ENCODE measurements around the gene BTBD9.

BTBD9 gene

DNA sequence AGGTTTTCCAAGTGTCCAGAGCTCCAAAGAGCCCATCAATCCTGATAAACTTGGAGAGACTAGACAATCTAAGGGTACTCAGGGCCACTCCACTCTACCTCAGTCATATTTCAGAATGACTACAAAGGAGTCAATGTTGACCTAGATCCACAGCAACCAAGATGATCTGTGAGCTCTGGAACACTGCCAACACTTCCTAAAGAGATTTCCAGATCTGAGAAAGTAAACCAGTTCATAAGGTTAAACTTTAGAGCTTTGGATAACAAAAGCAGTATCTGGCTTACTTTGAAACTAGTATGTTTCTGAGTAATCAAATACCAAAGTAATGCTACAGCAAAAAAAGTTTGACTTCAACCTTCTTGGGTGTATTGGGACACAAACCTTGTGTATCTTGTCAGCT lies 122.7 kb downstream of the BTBD9 start:
- TF ChIP-seq, protein P1, sequence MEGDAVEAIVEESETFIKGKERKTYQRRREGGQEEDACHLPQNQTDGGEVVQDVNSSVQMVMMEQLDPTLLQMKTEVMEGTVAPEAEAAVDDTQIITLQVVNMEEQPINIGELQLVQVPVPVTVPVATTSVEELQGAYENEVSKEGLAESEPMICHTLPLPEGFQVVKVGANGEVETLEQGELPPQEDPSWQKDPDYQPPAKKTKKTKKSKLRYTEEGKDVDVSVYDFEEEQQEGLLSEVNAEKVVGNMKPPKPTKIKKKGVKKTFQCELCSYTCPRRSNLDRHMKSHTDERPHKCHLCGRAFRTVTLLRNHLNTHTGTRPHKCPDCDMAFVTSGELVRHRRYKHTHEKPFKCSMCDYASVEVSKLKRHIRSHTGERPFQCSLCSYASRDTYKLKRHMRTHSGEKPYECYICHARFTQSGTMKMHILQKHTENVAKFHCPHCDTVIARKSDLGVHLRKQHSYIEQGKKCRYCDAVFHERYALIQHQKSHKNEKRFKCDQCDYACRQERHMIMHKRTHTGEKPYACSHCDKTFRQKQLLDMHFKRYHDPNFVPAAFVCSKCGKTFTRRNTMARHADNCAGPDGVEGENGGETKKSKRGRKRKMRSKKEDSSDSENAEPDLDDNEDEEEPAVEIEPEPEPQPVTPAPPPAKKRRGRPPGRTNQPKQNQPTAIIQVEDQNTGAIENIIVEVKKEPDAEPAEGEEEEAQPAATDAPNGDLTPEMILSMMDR (IDR thresholded peaks at IDR 0.05; ENCODE audit: low read depth, low read length, poor library complexity, severe bottlenecking) = no peak
- TF ChIP-seq EZH2phosphoT487 (IDR thresholded peaks at IDR 0.05; ENCODE audit: borderline replicate concordance, low read length) = no peak
- Histone ChIP-seq H3K4me3 (ENCODE audit: low read length) (no peak overlapping the region), H3K4me1 (ENCODE audit: control insufficient read depth, low read length) (peaks cover 9% of the 10 kb centered on the region), H3K9me2 (replicated peaks; ENCODE audit: control insufficient read depth, low read length) (no peaks in the 10 kb centered on the region), H3K79me2 (ENCODE audit: control insufficient read depth, low read length) (no peaks in the 10 kb centered on the region), H3K4me2 (ENCODE audit: low read length) (no peak overlapping the region), H3K9me3 (ENCODE audit: control insufficient read depth, insufficient read depth, low read length) (no peaks in the 10 kb centered on the region), H3K27me3 (ENCODE audit: control insufficient read depth, low read length) (peaks cover 3% of the 10 kb centered on the region; the same call in 1 of the 2 replicates), H4K20me1 (ENCODE audit: control insufficient read depth, insufficient read depth, low read depth, low read length) (no peaks in the 10 kb centered on the region), H3K36me3 (ENCODE audit: control insufficient read depth, low read length) (no peaks in the 10 kb centered on the region), H3F3A (ENCODE audit: control insufficient read depth, insufficient read depth) (no peaks in the 10 kb centered on the region), H3K27ac (ENCODE audit: low read depth, low read length) (no peak overlapping the region)

DNA sequence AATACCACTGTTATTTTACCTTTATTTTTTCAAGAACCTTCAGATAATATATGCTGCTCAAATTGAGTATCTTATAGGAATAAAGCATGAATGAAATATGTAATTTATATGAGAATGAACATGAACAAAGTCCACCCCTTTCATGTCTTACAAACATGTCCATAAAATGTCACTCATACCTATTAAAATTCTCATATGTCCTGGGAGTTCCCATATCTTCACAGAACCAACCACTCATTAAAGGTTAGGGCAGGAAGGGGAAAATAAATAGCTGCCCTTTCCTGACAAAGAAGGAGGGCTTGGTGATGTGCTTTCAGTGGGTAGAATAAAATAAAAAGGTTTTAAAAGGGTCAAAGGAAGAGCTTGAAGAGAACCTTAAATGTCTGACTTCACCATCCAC lies 125.3 kb downstream of the BTBD9 start:
- Histone ChIP-seq H3K36me3 (ENCODE audit: control insufficient read depth, low read length) (no peaks in the 10 kb centered on the region), H3K27ac (ENCODE audit: low read depth, low read length) (no peak overlapping the region), H4K20me1 (ENCODE audit: control insufficient read depth, insufficient read depth, low read depth, low read length) (no peaks in the 10 kb centered on the region), H3K27me3 (ENCODE audit: control insufficient read depth, low read length) (peaks cover 3% of the 10 kb centered on the region; the same call in 1 of the 2 replicates), H3K4me3 (ENCODE audit: low read length) (no peak overlapping the region), H3K79me2 (ENCODE audit: control insufficient read depth, low read length) (no peaks in the 10 kb centered on the region), H3K9me2 (replicated peaks; ENCODE audit: control insufficient read depth, low read length) (no peaks in the 10 kb centered on the region), H3K4me1 (ENCODE audit: control insufficient read depth, low read length) (peaks cover 9% of the 10 kb centered on the region), H3K4me2 (ENCODE audit: low read length) (no peak overlapping the region), H3F3A (ENCODE audit: control insufficient read depth, insufficient read depth) (no peaks in the 10 kb centered on the region), H3K9me3 (ENCODE audit: control insufficient read depth, insufficient read depth, low read length) (no peaks in the 10 kb centered on the region)
- TF ChIP-seq, protein P1 (IDR thresholded peaks at IDR 0.05; ENCODE audit: low read depth, low read length, poor library complexity, severe bottlenecking) = no peak
- TF ChIP-seq EZH2phosphoT487 (IDR thresholded peaks at IDR 0.05; ENCODE audit: borderline replicate concordance, low read length) = no peak

- Histone ChIP-seq H3K4me2 (ENCODE audit: low read length) (no peak overlapping the region), H3K9me2 (replicated peaks; ENCODE audit: control insufficient read depth, low read length) (no peaks in the 10 kb centered on the region), H3K27me3 (ENCODE audit: control insufficient read depth, low read length) (peaks cover 3% of the 10 kb centered on the region; the same call in 1 of the 2 replicates), H3K79me2 (ENCODE audit: control insufficient read depth, low read length) (no peaks in the 10 kb centered on the region), H3K4me3 (ENCODE audit: low read length) (no peak overlapping the region), H3K36me3 (ENCODE audit: control insufficient read depth, low read length) (no peaks in the 10 kb centered on the region), H3K4me1 (ENCODE audit: control insufficient read depth, low read length) (no peaks in the 10 kb centered on the region), H3K27ac (ENCODE audit: low read depth, low read length) (no peak overlapping the region), H3F3A (ENCODE audit: control insufficient read depth, insufficient read depth) (no peaks in the 10 kb centered on the region), H4K20me1 (ENCODE audit: control insufficient read depth, insufficient read depth, low read depth, low read length) (no peaks in the 10 kb centered on the region), H3K9me3 (ENCODE audit: control insufficient read depth, insufficient read depth, low read length) (no peaks in the 10 kb centered on the region)
- no peak for TF ChIP-seq EZH2phosphoT487 (IDR thresholded peaks at IDR 0.05; ENCODE audit: borderline replicate concordance, low read length)
- TF ChIP-seq, protein P1 (IDR thresholded peaks at IDR 0.05; ENCODE audit: low read depth, low read length, poor library complexity, severe bottlenecking) = no peak
Measured at GRCh38 chr6:38512211-38512610, 127.5 kb downstream of the BTBD9 start.

Data from DOHH2 (cell line).